ENCODE results near the gene PFN2.
"Not testable (repeated sequence)": the region's sequence is repeated elsewhere in the genome, so short reads cannot be mapped to it uniquely, and the experiment has no call there.

The PFN2 gene

DNA sequence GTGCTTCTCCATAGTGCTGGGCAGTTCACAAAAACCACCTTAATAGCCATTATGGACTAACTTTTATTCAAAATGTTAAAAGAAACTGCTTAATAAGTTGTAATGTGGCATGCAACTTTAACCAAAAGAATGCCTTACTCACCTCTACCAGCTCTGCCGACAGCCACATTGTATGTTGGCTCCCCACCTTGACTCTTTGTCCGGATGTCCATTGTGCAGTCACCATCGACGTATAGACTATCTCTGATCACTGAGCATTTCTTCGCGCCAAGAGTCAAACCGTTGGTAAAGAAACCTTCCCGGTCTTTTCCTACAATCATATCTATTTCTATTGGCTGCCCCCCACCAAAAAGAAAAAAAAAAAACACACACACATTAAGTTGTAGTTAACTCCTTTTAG, 2.5 kb downstream of the PFN2 start:
- DNase-seq (ENCODE audit: low read depth in 2 of 2): no peak

DNA sequence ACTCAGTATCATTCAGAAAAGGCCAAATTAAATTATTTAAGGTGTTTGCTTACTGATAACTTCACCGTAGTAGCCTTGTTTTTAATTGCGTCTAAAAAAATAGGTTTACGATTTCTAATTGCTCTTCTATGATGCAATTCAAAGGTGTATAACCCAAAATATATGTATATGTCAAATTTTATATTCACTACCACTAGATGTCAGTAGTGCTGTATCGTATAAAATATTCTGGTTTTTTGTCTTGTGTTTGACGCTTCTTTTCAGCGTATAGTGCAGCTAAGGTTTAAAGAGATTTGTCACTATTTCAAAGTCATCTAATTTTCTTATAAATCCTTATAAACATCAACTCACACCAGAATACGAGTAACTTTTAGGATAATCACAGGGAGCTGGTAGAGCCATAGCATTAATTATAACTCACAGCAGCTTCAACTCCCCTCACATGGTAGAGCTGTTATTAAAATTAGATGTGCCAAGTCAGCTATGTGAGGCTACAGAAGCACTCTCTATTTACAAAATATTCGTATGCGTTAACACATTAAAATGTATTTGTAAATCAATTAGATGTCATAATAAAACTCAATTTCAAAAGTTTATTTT, 3.5 kb downstream of the PFN2 start:
- no peak for DNase-seq (ENCODE audit: low read depth in 2 of 2)

DNA sequence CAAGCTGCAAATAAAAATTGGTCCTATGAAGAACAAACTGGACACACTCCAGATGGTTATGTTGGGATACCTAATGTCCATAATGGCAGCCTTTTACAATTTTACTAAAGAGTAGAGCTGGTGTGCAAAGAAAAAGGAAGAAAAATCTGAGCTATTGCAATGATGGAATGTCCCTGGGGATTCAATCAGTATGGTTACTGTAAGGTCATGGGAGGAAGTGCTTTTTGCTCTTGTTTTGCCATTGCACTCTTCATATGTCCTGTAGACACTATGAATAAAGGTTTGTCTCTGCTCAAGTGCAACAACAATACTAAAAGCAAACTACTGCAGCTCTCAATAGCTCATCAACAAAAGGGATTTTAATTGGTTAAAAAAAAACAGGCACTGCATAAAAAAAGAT, 5.4 kb downstream of the PFN2 start:
- DNase-seq (ENCODE audit: low read depth in 2 of 2): no peak

DNA sequence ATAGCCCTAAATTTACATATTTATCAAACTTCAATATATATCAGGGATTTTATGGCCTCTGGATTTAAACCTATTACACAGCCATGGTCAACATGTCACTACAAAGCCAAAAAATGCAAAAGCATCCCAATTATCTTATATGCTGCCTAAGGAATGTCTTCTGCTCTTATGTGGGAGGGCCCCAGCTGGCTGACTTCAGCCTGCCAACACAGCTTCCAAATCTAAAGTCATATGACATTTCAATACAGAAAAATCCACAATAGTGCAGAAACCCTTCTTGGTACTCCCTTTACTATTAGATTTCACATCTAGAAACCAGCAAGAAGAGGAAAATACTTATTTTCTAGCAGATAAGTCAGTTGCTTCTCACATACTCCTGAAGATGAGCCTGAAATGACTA, 6.4 kb downstream of the PFN2 start:
- no peak for DNase-seq (ENCODE audit: low read depth in 2 of 2)

DNA sequence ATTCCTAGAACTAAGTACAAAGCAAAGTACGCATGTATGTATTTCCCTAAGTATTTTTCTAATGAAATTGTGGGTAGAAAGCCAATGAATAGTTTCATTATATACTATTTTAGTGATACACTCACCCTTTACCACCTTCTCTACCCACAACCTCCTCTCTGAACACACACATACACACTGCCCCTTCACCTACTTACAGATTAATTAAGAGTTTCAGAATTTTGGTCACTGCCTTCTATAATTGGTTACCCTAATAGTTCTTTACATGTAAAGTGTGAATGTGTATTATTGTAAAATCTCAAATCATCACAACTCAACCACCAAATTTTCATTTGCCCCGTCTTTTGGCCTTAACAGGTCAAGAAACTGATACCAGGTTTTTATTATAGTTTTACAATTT, 7.2 kb downstream of the PFN2 start:
- no peak for DNase-seq (ENCODE audit: low read depth in 2 of 2)

DNA sequence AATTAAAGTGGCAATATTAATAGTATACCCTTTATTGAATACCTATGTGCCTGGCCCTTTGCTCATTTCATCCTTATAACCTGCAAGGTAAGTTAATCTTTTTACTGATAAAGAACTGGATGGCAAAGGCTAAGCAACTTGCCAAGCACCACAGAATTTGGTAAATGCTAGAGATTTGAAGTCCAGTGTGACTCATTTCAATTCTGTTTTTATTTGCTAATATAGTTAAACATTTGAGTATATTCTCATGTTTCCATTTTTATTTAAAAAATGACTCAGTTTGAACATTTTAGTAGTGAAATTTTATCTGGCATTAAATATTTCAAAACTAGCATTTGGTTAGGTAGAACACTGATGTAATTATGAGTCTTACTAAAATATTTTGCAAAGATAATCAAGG, 11.3 kb downstream of the PFN2 start:
- no peak for DNase-seq (ENCODE audit: low read depth in 2 of 2)

DNA sequence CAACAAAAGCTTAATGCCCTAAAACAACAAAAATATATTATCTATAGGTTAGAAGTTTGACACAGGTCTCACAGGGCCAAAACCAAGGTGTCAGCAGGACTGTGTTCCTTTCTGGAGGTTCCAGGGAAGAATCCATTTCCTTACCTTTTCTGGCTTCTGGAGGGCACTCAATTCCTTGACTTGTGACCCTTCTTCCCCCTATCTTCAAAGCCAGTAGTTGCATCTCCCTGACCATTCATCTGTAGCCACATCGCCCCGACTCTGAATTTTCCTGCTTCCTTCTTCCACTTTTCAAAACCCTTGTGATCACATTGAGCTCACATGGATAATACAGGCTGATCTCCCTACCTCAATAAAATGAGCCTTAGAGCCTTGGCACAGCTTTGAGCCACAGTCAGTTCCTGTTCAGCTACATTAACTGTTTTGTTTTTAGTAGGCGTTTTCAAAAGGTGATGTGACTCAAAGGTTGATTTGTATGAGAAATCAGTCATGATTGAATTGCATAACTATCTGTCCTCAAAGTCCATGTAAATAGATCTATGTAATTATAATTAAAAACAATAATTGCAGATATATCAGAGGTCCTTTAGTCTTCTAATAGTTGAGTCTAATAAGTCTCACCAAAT, 12.4 kb downstream of the PFN2 start:
- no peak for DNase-seq (ENCODE audit: low read depth in 2 of 2)

DNA sequence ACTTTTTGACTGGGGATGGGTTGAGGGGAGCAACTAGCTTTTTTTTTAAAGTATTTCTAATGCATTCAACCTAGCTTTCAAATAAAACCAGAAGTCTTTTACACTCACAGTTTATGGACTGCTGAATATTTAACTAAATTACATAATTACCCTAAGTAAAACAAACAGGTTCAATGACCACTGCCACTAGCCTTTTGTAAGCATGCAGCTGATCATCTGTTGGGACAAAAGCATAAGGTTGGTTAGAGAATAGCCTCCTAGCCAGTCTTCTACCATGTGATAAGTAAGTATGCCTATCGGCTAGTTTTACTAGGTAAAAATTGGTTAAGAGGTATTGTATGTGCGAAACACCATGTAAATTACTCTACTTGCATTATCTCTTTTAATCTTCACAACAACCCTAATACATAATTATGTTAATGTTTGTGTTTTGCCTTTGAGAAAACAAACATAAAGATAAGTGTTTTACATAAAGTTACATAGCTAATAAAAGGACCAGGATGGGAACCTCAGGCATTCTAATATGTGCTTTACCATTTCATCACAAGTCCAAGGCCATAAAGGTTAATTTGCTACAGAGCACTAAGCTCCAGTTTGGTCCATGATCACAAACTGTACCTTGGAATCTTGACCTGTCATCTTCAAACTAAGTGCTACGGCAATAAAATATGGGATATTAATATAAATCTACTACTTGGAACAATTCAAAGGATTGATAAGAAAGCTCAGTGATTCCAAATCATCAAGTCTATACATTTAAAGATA, 13.2 kb downstream of the PFN2 start:
- no peak for DNase-seq (ENCODE audit: low read depth in 2 of 2)

DNA sequence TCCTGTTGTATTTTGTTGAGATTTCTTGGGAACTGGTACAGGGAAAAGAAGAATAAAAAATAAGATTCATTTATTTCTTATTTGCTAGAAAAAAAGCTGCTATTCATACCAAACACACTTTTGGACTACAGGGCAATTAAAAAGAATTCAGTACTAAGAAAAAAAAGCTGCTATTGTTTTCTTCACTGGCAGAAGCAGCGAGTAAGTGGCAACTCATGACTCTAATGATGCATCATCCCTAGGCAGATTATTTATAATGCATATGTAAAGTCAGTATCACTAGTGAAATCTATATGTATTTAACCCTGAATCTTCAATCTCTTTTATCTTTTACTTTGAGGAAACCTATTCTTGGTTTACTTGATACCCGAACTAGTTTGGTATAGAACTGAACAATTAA, 15.2 kb downstream of the PFN2 start:
- DNase-seq (ENCODE audit: low read depth in 2 of 2): no peak

DNA sequence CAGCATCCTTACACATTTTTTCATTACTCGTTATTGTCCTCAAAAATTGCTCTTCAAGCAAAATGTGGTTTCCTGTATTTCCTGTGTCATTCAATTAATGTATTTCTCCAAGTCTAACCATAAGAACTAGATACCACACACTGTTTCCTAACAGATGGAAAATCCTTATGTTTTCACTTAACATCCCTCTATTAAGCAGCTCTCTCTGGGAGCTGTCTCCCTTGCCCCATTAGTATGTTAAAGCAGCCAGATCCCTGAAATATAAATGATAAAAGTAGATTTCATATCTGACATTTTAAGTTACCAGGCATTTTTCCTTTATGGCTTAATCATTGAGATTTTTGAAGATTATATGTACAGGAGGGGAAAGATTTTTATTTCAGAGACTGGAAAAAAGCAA, 15.9 kb downstream of the PFN2 start:
- DNase-seq (ENCODE audit: low read depth in 2 of 2): no peak

DNA sequence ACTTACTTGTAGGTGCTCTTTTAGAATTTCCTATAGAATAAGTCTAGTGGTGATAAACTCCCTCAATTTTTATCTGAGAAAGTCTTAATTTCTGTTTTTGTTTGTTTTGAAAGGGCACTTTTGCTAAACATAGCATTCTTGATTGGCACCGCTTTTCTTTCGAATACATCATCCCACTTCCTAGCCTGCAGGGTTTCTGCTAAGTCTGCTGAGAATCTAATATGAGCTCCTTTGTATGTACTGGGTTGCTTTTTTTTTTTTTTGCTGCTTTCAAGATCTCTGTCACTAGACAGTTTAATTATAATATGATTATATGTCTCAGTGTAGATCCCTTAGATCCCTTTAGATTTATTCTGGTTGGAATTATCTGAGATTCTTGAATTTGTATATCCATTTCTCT, 21.5 kb downstream of the PFN2 start:
- DNase-seq (ENCODE audit: low read depth in 2 of 2): no peak

DNA sequence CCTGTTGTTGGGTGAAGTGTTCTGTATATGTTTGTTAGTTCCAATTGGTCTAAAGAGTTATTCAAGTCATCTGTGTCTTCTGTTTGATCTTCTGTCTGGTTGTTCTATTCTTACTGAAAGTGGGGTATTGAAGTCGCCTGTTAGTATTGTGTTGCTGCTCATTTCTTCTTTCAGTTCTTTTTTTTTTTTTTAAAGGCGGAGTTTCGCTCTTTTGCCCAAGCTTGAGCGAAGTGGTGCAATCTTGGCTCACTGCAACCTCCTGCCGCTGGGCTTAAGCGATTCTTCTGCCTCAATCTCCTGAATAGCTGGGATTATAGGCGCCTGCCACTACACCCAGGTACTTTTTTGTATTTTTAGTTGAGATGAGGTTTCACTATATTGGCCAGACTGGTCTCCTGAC, 23.5 kb downstream of the PFN2 start:
- no peak for DNase-seq (ENCODE audit: low read depth in 2 of 2)

DNA sequence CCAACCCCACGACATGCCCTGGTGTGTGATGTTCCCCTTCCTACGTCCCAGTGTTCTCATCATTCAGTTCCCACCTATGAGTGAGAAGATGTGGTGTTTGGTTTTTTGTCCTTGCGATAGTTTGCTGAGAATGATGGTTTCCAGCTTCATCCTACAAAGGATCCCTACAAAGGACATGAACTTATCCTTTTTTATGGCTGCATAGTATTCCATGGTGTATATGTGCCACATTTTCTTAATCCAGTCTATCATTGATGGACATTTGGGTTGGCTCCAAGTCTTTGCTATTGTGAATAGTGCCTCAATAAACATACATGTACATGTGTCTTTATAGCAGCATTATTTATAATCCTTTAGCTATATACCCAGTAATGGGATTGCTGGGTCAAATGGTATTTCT, 26.7 kb downstream of the PFN2 start:
- DNase-seq (ENCODE audit: low read depth in 2 of 2): not testable (repeated sequence)

DNA sequence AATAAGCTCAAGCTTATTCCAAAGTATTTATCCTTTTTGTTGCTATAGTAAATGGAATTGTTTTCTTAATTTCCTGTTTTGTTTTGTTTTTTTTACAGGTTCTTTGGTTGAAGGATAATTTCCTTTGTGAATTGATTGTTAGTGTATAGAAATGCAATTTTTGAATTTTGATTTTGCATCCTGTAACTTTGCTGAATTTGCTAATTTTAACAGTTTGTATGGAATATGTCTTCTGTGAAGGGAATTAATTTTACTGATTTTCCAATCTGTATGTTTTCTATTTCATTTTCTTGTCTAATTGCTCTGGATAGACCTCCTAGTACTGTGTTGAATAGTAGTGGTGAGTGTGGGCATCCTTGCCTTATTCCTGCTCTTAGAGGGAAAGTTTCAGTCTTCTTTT, 28.3 kb downstream of the PFN2 start:
- DNase-seq (ENCODE audit: low read depth in 2 of 2): no peak

DNA sequence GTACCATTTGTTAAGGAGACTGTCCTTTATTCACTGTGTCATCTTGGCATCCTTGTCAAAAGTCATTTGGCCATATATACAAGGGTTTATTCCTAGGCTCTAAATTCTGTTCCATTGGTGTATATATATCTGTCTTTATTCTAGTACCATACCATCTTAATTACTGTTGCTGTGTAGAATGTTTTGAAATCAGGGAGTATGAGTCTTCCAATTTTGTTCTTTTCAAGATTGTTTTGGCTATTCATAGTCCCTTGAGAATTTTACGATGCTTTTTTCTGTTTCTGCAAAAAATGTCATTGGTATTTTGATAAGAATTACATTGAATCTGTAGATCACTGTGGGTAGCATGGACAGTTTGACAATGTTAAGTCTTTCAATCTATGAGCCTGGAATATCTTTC, 28.7 kb downstream of the PFN2 start:
- DNase-seq (ENCODE audit: low read depth in 2 of 2): no peak

DNA sequence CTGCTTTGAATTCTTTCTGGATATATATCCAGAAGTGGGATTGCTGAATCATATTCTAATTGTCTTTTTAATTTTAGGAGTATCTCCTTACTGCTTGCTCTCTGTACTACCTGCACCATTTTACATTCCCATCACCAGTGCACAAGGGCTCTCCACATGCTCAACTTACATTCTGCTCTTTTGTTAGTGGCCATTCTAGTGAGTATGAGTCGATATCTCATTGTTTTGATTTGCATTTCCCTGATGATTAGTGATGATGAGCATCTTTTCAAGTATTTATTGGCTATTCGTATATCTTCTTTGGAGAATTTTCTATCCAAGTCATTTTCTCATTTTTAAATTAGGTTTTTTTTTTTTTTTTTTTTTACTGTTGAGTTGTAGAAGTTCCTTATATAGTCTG, 29.5 kb downstream of the PFN2 start:
- DNase-seq (ENCODE audit: low read depth in 2 of 2): no peak

DNA sequence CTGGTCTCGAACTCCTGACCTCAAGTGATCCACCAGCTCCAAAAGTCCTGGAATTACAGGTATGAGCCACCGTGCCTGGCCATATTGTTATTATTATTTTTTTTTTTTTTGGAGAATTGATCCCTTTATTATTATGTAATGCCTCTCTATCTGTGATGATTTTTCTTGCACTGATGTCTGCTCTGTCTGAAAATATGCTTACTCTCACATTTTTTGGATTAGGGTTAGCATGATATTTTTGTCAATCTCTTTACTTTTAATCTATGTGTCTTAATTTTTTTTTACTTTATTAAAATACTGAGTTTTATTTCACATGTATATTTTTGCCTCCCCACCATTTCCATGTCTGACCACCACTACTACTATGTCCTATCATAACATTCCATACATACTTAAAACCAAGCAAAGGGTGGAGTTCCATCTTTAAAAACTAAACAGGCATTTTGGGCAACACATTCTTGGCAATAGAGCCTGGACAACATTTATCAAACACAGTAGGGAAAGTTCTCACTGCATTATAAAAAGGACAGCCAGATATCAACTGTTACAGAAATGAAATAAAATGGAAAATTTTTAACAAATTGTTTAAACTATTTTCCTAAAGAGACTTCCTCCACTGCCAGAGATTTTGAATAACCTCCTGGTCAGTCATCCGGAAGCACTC, 32.2 kb downstream of the PFN2 start:
- DNase-seq (ENCODE audit: low read depth in 2 of 2): not testable (repeated sequence)

DNA sequence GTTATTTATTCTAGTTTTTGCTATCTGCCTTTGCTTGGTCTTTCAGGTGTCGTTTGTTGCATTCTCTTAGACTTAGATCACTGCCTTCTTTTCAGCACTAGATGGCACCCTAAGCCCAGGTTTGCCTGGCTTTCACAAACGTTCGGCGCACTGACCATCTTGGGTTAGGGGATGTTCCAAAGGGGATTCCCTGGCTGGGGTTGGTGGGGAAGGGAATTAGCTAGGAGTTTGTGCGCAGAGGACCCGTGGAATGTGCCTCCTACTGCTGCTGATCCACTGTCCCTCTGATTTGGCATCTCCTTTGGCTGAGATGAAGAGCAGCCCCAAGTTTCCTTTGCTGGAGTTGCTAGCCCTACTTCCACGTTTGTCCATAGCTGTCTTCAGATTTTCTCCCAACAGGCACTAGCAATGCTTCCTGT, 33.9 kb downstream of the PFN2 start:
- peak; percentile 1 to 3 for DNase-seq (ENCODE audit: low read depth in 2 of 2)

DNA sequence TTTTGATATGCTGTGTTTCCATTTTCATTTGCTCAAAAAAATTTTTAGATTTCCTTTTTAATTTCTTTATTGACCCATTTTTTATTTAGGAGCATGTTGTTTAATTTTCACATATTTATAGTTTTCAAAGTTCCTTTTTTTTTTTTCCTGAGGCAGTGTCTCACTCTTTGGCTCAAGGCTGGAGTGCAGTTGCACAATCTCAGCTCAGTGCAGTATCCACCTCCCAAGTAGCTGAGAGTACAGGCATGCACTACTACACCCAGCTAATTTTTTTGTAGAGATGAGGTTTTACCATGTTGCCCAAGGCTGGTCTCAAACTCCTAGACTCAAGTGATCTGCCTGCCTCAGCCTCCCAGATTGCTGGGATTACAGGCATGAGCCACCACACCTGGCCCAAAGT, 36.2 kb downstream of the PFN2 start:
- no peak for DNase-seq (ENCODE audit: low read depth in 2 of 2)

DNA sequence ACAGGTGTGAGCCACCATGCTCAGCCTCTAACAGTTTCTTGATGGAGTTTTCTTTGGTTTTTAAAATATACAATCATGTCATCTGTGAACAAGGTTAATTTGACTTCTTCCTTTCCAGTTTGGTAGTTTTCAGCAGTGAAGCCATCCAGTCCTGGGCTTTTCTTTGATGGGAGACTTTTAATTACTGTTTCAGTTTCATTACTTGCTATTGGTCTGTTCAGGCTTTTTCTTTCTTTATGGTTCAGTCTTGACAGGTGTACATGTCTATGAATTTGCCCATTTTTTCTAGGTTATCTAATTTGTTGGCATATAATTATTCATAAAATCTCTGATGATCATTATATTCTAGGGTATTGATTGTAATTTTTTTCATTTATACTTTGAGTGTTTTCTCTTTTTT, 36.8 kb downstream of the PFN2 start:
- DNase-seq (ENCODE audit: low read depth in 2 of 2): no peak

DNA sequence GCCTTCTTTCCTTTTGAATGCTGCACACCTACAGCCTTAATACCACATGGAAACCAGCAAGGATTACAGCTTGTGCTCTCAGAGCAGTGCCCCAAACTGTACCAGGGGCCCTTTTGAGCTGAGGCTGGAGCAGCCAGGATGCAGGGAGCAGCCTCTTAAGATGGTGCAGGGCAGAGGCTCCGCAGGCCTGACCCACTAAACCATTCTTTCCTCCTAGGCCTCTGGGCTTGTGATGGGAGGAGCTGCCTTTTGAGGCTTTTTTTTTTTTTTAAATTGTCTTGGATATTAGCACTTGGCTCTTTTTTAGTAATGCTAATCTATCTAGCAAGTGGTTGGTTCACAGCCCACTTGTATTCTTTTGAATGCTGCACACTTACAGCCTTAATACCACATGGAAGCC, 37.7 kb downstream of the PFN2 start:
- no peak for DNase-seq (ENCODE audit: low read depth in 2 of 2)

DNA sequence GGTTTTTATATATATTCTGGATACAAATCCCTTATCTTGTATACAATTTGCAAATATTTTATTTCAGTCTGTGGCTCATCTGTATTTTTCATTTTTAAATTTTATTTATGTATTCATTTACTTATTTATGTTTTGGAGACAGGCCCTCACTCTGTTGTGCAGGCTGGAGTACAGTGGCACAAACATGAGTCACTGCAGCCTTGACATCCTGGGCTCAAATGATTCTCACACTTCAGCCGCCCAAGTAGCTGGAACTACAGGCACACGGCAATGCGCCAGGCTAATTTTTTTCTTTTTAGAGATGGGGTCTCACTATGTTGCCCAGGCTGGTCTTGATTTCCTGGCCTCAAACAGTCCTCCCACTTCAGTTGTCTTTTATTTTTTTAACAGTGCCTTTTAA, 50.6 kb downstream of the PFN2 start:
- DNase-seq (ENCODE audit: low read depth in 2 of 2): no peak

DNA sequence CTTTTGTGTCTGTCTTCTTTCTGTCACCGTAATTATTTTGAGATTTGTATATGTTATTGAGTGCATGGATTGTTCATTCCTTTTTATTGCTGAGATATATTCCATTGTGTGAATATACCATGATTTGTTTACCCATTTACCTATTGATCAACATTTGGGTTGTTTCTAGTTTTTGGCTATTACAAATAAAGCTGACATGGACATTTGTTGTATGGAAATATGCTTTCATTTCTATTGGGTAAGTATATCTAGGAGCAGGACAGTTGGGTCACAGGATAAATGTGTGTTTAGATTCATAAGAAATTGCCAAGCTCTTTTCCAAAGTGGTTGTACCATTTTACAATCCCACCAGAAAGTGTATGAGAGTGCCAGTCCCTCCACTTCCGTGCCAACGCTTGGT, 51.2 kb downstream of the PFN2 start:
- no peak for DNase-seq (ENCODE audit: low read depth in 2 of 2)
